K562 (cell line): ENCODE results near the gene C2. TPM values are rescaled to one million over a fixed set of nuclear protein-coding genes. Genes with fewer than 3 reads are reported as not detected.

Source experiments
- ASH1L ChIP-seq: fragments of 450-650 bp; IDR thresholded peaks from 2 replicates; pipeline ENCODE4 v1.6.1; 2018; ENCODE audit warnings: borderline replicate concordance, mild to moderate bottlenecking, low read depth; ENCODE audit not compliant: partially characterized antibody
- ATF7 ChIP-seq: fragments of 450-650 bp; IDR thresholded peaks from 2 replicates; pipeline ENCODE4 v1.7.1; 2014; ENCODE audit warnings: mild to moderate bottlenecking, moderate library complexity
- CBFA2T3 ChIP-seq: fragments of 450-650 bp; IDR thresholded peaks from 2 replicates; pipeline ENCODE4 v1.6.1; 2017
- CTBP1 ChIP-seq: fragments of 450-650 bp; IDR thresholded peaks from 2 replicates; pipeline ENCODE4 v1.6.1; 2016; ENCODE audit warnings: borderline replicate concordance
- ETV6 ChIP-seq, 3 experiments: fragments of 150-350 bp in 1 of 3; sonication (generic) in 1 of 3; formaldehyde crosslinking in 1 of 3; IDR thresholded peaks; 2 replicates each; pipeline versions ENCODE4 v1.6.1 to v1.8.0; 2014 to 2022; ENCODE audit warnings: borderline replicate concordance in 2 of 3, low read depth in 2 of 3, antibody characterized with exemption in 1 of 3, low read length in 1 of 3, mild to moderate bottlenecking in 1 of 3, missing genetic modification reagents in 1 of 3
- JUND ChIP-seq, 2 experiments: IDR thresholded peaks; 2 replicates in 1 of 2; 3 replicates in 1 of 2; pipeline ENCODE4 v1.6.1; 2011; ENCODE audit warnings: borderline replicate concordance in 2 of 2, low read depth in 2 of 2, low read length in 2 of 2, improper control_type of control experiment in 1 of 2, missing biosample characterization in 1 of 2, missing genetic modification characterization in 1 of 2, missing genetic modification reagents in 1 of 2
- PRPF4 ChIP-seq: fragments of 200-400 bp; formaldehyde crosslinking; IDR thresholded peaks from one replicate; pipeline ENCODE4 v1.6.1; 2017; ENCODE audit warnings: low read length, low read depth, mild to moderate bottlenecking; ENCODE audit not compliant: insufficient read depth, poor library complexity, severe bottlenecking
- SMARCE1 ChIP-seq: fragments of 450-650 bp; IDR thresholded peaks from 2 replicates; pipeline ENCODE4 v1.7.1; 2016; ENCODE audit warnings: mild to moderate bottlenecking
- SRSF3 ChIP-seq: fragments of 200-400 bp; formaldehyde crosslinking; IDR thresholded peaks from 2 replicates; pipeline ENCODE4 v1.6.1; 2016; ENCODE audit warnings: mild to moderate bottlenecking, low read length, moderate library complexity; ENCODE audit not compliant: insufficient read depth
- XRCC3 ChIP-seq: fragments of 450-650 bp; IDR thresholded peaks from 2 replicates; pipeline ENCODE4 v1.6.1; 2017; ENCODE audit warnings: mild to moderate bottlenecking, moderate library complexity
- XRCC4 ChIP-seq: IDR thresholded peaks from one replicate; pipeline ENCODE4 v1.6.1; 2011; ENCODE audit not compliant: insufficient read depth, insufficient read length; ENCODE audit errors: extremely low read depth
- ZNF124 ChIP-seq: sonication (generic); formaldehyde crosslinking; IDR thresholded peaks from 2 replicates; pipeline ENCODE4 v1.8.1; 2022; ENCODE audit warnings: missing genetic modification reagents
- ZNF175 ChIP-seq: fragments of 200-800 bp; sonication (Bioruptor generic); IDR thresholded peaks from 2 replicates; pipeline ENCODE4 v1.6.1; 2016; ENCODE audit warnings: low read depth, mild to moderate bottlenecking, missing genetic modification characterization, missing compliant biosample characterization
- ZNF232 ChIP-seq: sonication (generic); formaldehyde crosslinking; IDR thresholded peaks from 2 replicates; pipeline ENCODE4 v1.8.0; 2022; ENCODE audit warnings: mild to moderate bottlenecking, missing genetic modification reagents
- ZNF507 ChIP-seq: conservative IDR thresholded peaks from 2 replicates; pipeline ENCODE4 v1.6.1; 2017; ENCODE audit warnings: missing genetic modification characterization, missing compliant biosample characterization
- ZNF609 ChIP-seq: sonication (generic); formaldehyde crosslinking; IDR thresholded peaks from 2 replicates; pipeline ENCODE4 v1.8.1; 2023; ENCODE audit warnings: missing genetic modification reagents, mild to moderate bottlenecking, borderline replicate concordance
- polyA plus RNA-seq, 8 experiments: library from polyadenylated mRNA; depleted of rRNA in 4 of 8; stranded (reverse) in 5 of 8; unstranded in 3 of 8; fragments of >200 nt; fragmentation: Nextera tagmentation in 2 of 8; fragmentation: Illumina TruSeq in 1 of 8; extraction: Ambion mirVana in 2 of 8; extraction: Trizol in 1 of 8; gene quantifications; 2 replicates each; pipeline versions ENCODE4 v1.2.1 to v1.2.3, GENCODE V29; 2011 to 2014; ENCODE audit warnings: inconsistent platforms in 1 of 8, missing spikeins in 1 of 8
- total RNA-seq, 7 experiments: library from RNA; depleted of rRNA in 6 of 7; stranded (reverse); fragments of >200 nt in 6 of 7; fragmentation: Illumina TruSeq in 2 of 7; extraction: Trizol in 2 of 7; gene quantifications; 2 replicates each; pipeline versions ENCODE4 v1.2.1 to v1.2.3, GENCODE V29; 2011 to 2021; ENCODE audit warnings: low replicate concordance in 1 of 7
- TF ChIP-seq, protein P1 (sequence below): fragments of 250-450 bp; sonication (Bioruptor Pico); IDR thresholded peaks from 2 replicates; pipeline ENCODE4 v1.5.0; 2021
- TF ChIP-seq, protein P2 (sequence below): fragments of 450-650 bp; IDR thresholded peaks from 2 replicates; pipeline ENCODE4 v1.6.1; 2018; ENCODE audit not compliant: partially characterized antibody

Gene C2
- total and polyA plus RNA-seq, 9 of the 15 experiments (the other 6 are each of a cell fraction or from before 2014, with no cell fraction given) = 0.05 to 1.1 (median 0.39) TPM; not detected in 1

DNA sequence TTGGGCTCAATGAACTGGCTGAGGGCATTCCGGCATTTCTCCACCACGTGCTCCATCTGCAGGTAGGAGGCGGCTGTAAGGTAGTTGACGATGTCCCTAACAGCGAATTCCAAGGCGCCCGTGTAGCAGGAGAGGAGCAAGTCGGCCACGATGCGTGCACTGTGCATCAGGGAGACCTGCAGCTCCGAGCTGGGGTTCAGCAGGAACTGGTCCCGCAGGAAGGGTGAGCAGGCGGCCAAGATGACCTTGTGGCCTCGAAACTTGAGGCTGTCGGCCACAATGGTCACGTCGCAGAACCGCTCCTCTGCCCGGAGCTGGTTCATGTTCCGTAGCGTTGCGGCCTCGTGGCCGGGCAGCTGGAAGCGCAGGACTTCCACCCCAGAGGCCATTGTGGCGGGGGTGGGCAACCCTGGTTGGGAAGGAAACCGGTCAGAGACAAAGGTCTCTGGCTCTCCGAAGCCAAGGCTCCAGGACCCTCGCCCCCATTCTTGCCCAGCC lies 26.6 kb upstream of the C2 start (continued):
- no peak for TF ChIP-seq ZNF175 (CRISPR knock-in tag)
- TF ChIP-seq ZNF124 (CRISPR knock-in tag) = no peak
- no peak for TF ChIP-seq SRSF3
- TF ChIP-seq ZNF507 (tag) = no peak
- TF ChIP-seq ETV6 (IDR thresholded peaks at IDR 0.05; ENCODE audit: borderline replicate concordance in 1 of 2, low read depth in 2 of 2, low read length in 1 of 2) = no peak
- no peak for TF ChIP-seq ETV6 (CRISPR knock-in tag; IDR thresholded peaks at IDR 0.05; ENCODE audit: borderline replicate concordance)
- no peak for TF ChIP-seq CBFA2T3
- TF ChIP-seq ZNF232 (CRISPR knock-in tag) = no peak
- 0 out of 2 replicates have a peak, but pooled peaks have one; percentile 13 for TF ChIP-seq ATF7
- no peak for TF ChIP-seq PRPF4
- TF ChIP-seq CTBP1 = peak; percentile 12; the same call in 1 of the 2 replicates
- TF ChIP-seq, protein P1, sequence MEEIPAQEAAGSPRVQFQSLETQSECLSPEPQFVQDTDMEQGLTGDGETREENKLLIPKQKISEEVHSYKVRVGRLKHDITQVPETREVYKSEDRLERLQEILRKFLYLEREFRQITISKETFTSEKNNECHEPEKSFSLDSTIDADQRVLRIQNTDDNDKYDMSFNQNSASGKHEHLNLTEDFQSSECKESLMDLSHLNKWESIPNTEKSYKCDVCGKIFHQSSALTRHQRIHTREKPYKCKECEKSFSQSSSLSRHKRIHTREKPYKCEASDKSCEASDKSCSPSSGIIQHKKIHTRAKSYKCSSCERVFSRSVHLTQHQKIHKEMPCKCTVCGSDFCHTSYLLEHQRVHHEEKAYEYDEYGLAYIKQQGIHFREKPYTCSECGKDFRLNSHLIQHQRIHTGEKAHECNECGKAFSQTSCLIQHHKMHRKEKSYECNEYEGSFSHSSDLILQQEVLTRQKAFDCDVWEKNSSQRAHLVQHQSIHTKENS (CRISPR knock-in tag) = no peak
- TF ChIP-seq XRCC4 = no peak
- TF ChIP-seq XRCC3 = no peak
- TF ChIP-seq ZNF609 (CRISPR knock-in tag) = no peak
- no peak for TF ChIP-seq SMARCE1
- no peak for TF ChIP-seq ASH1L
- no peak for TF ChIP-seq JUND (IDR thresholded peaks at IDR 0.05; ENCODE audit: borderline replicate concordance, low read depth, low read length)
- TF ChIP-seq JUND (tag; IDR thresholded peaks at IDR 0.05; ENCODE audit: borderline replicate concordance, low read depth, low read length) = no peak
- TF ChIP-seq, protein P2, sequence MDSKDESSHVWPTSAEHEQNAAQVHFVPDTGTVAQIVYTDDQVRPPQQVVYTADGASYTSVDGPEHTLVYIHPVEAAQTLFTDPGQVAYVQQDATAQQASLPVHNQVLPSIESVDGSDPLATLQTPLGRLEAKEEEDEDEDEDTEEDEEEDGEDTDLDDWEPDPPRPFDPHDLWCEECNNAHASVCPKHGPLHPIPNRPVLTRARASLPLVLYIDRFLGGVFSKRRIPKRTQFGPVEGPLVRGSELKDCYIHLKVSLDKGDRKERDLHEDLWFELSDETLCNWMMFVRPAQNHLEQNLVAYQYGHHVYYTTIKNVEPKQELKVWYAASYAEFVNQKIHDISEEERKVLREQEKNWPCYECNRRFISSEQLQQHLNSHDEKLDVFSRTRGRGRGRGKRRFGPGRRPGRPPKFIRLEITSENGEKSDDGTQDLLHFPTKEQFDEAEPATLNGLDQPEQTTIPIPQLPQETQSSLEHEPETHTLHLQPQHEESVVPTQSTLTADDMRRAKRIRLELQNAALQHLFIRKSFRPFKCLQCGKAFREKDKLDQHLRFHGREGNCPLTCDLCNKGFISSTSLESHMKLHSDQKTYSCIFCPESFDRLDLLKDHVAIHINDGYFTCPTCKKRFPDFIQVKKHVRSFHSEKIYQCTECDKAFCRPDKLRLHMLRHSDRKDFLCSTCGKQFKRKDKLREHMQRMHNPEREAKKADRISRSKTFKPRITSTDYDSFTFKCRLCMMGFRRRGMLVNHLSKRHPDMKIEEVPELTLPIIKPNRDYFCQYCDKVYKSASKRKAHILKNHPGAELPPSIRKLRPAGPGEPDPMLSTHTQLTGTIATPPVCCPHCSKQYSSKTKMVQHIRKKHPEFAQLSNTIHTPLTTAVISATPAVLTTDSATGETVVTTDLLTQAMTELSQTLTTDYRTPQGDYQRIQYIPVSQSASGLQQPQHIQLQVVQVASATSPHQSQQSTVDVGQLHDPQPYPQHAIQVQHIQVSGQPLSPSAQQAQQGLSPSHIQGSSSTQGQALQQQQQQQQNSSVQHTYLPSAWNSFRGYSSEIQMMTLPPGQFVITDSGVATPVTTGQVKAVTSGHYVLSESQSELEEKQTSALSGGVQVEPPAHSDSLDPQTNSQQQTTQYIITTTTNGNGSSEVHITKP = no peak
